ENCODE results near the gene TGFBR2. TPM values are rescaled to one million over a fixed set of nuclear protein-coding genes. Genes with fewer than 3 reads are reported as not detected.
"Not testable (repeated sequence)": the region's sequence is repeated elsewhere in the genome, so short reads cannot be mapped to it uniquely, and the experiment has no call there.

The TGFBR2 gene
- total RNA-seq, 2 experiments from 2014 or later, result 74.4 to 77.8 TPM

DNA sequence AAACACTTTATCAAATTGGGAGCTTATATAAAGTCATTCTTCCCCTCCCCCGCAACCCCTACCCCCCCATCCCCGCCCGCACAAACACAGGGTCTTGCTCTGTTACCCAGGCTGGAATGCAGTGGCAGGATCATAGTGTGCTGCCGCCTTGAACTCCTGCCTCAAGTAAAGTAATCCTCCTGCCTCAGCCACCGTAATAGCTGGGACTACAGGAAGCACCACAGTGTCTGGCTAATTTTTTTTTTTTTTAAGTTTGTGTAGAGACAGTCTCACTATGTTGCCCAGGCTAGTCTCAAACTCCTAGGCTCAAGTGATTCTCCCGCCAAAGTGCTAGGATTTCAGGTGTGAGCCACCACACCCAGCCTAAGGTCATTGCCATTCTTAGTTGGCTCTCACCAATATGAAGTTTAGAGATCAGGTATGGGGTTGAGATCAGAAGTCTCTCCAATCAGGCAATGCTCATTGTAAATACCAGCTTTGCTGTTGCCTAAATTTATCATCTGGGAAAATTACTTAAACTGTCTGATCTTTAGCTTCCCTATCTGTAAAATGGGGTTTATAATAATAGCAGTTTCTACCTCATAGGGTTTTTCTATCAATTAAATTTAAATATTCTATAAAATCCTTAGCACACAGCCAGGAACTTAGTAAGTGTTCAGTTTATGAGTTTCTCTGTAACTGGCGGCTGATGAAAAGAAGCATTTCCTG lies 60.3 kb downstream of the TGFBR2 start:
- POLR2A ChIA-PET, result interaction anchor here (0.5 to 0.6 kb wide), 2 partner anchors 10 to 50 kb away, joined by 3 to 6 read pairs; no protein-coding TSS in a partner anchor
- H3K36me3 Mint-ChIP-seq (ENCODE audit: low read depth), result peaks cover 82% of the 10 kb centered on the region

GRCh38 chr3:30667280-30667651 lies 60.9 kb downstream of the TGFBR2 start:
- Mint-ChIP-seq H3K9me3 (no peaks in the 10 kb centered on the region), H3K27ac (peak overlapping the region; percentile 89), H3K36me3 (ENCODE audit: low read depth) (peaks cover 82% of the 10 kb centered on the region), H3K27me3 (no peaks in the 10 kb centered on the region), H3K4me1 (peaks cover 96% of the 10 kb centered on the region), H3K4me3 (peak overlapping the region; percentile 9)
- ChIA-PET POLR2A (interaction anchor here (0.6 kb wide), 1 partner anchor 50 kb away, joined by 6 read pairs; no protein-coding TSS in a partner anchor), CTCF (interaction anchor here (1.1 to 2.0 kb wide), 5 partner anchors 10 to 61 kb away, joined by 3 to 6 read pairs (median 4); partner anchors contain the start of gene TGFBR2)
- peak; percentile 67 for DNase-seq

More for the DNA sequence above, 60.3 kb downstream of the TGFBR2 start:
- Mint-ChIP-seq H3K9me3 (no peaks in the 10 kb centered on the region), H3K4me1 (peaks cover 96% of the 10 kb centered on the region), H3K4me3 (peak overlapping the region; percentile 20), H3K27ac (peak overlapping the region; percentile 89), H3K27me3 (no peaks in the 10 kb centered on the region)
- CTCF ChIA-PET, result interaction anchor here (0.6 to 2.0 kb wide), 5 partner anchors 10 to 579 kb away, joined by 3 to 6 read pairs (median 3); partner anchors contain the start of gene TGFBR2
- no peak for DNase-seq

DNA sequence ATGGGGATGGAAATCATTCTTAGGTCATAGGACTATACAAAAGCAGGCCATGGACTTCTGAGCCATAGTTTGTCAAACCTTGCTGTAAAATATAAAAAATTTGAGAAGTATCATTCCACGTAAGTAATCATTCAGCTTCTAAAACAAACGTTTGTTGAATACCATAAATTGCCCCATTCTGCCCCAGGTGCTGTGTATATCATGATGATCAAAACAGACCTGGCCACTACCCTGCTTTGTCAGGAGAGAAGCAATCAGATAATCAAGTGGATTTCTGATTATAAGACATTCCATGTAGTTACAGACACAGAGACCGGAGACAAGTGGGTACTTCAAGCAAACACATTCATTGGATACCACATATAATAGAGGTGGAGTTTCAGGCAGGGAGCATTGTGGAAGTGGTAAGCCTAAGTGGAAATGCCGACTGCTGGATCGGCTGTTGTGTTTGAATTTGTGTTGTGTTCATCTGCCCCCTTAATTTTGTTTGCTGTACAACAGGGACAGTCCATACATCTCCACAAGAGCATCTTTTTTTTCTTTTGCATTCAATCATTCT lies 61.7 kb downstream of the TGFBR2 start:
- POLR2A ChIA-PET, result no interaction called here
- peak overlapping the region; percentile 81 for H3K27ac Mint-ChIP-seq
- H3K9me3 Mint-ChIP-seq, result no peaks in the 10 kb centered on the region
- H3K4me1 Mint-ChIP-seq, result peaks cover 96% of the 10 kb centered on the region
- peaks cover 82% of the 10 kb centered on the region for H3K36me3 Mint-ChIP-seq (ENCODE audit: low read depth)
- no peaks in the 10 kb centered on the region for H3K27me3 Mint-ChIP-seq
- CTCF ChIA-PET, result interaction anchor here (1.1 to 1.6 kb wide), 3 partner anchors 9 to 27 kb away, joined by 3 to 6 read pairs (median 4); no protein-coding TSS in a partner anchor
- H3K4me3 Mint-ChIP-seq, result no peak overlapping the region
- no peak for DNase-seq

DNA sequence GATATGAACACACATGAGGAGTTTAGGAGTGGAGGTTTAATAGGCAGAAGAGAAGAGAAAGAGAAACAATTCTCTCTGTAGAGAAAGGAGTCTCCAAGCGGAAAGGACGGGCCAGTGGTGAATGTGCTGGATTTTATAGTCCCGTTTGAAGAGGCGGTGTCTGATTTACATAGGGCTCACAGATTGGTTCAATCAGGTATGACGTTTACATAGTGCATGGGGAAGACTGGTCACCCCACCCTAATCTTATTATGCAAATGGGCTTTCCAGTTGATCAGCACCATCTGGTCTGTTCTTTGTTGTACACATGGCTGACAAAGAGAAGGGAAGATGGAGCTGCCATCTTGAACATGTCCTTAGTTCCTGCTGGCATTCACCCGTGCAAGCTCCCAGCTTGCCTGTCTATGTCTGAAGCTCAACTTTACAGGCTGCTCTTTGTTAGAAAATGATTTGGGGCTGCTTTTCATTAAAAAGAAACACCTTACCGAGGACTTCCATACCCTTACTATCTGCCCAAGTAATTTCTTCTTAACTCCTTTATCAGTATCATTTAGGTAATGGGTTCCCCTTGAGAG lies 63.0 kb downstream of the TGFBR2 start:
- H3K4me3 Mint-ChIP-seq, POLR2A ChIA-PET: not testable (repeated sequence)
- CTCF ChIA-PET, result interaction anchor here (0.6 to 1.6 kb wide), 3 partner anchors 12 to 488 kb away, joined by 3 to 4 read pairs (median 3); no protein-coding TSS in a partner anchor

DNA sequence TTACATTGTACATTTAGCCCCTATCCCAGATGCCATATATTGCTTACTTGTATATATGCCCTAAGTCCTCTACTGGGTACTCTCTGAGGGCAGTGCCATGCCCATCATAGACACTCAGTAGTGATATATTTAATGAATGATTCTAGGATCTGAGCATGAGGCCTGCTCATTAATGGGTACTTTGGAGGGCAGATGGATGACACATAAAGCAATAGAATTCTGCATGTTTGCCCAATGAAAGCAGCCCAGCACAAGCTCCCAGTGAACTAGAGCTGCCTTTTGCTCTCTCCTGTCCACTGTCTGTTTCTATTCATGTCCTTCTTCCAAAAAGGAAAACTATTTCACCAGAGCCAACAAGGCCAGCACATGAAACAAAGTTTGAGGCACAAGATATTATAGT lies 63.9 kb downstream of the TGFBR2 start:
- no peak for DNase-seq
- ChIA-PET POLR2A (no interaction called here), CTCF (interaction anchor here (1.1 to 1.8 kb wide), 5 partner anchors 11 to 42 kb away, joined by 3 to 4 read pairs (median 3); no protein-coding TSS in a partner anchor)
- peak overlapping the region; percentile 20 for H3K27ac Mint-ChIP-seq
- H3K4me1 Mint-ChIP-seq, result peaks cover 96% of the 10 kb centered on the region
- H3K9me3 Mint-ChIP-seq, result no peaks in the 10 kb centered on the region
- no peaks in the 10 kb centered on the region for H3K27me3 Mint-ChIP-seq
- H3K36me3 Mint-ChIP-seq (ENCODE audit: low read depth), result peaks cover 81% of the 10 kb centered on the region
- H3K4me3 Mint-ChIP-seq, result no peak overlapping the region

More for the DNA sequence above, 63.0 kb downstream of the TGFBR2 start:
- Mint-ChIP-seq H3K27ac (peak overlapping the region; percentile 70), H3K36me3 (ENCODE audit: low read depth) (peaks cover 81% of the 10 kb centered on the region), H3K4me1 (peaks cover 96% of the 10 kb centered on the region)
- DNase-seq, H3K9me3 Mint-ChIP-seq, H3K27me3 Mint-ChIP-seq: not testable (repeated sequence)

DNA sequence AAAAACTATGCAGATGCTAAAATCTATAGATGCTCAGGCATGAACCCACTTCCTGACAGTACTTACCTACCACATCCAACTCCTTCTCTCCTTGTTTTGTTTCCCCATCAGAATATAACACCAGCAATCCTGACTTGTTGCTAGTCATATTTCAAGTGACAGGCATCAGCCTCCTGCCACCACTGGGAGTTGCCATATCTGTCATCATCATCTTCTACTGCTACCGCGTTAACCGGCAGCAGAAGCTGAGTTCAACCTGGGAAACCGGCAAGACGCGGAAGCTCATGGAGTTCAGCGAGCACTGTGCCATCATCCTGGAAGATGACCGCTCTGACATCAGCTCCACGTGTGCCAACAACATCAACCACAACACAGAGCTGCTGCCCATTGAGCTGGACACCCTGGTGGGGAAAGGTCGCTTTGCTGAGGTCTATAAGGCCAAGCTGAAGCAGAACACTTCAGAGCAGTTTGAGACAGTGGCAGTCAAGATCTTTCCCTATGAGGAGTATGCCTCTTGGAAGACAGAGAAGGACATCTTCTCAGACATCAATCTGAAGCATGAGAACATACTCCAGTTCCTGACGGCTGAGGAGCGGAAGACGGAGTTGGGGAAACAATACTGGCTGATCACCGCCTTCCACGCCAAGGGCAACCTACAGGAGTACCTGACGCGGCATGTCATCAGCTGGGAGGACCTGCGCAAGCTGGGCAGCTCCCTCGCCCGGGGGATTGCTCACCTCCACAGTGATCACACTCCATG lies 65.3 kb downstream of the TGFBR2 start:
- peak overlapping the region; percentile 62 for H3K27ac Mint-ChIP-seq
- peaks cover 89% of the 10 kb centered on the region for H3K36me3 Mint-ChIP-seq (ENCODE audit: low read depth)
- H3K4me3 Mint-ChIP-seq, result peak overlapping the region; percentile 35
- ChIA-PET POLR2A (no interaction called here), CTCF (interaction anchor here (0.8 to 1.8 kb wide), 5 partner anchors 8 to 43 kb away, joined by 3 to 4 read pairs (median 3); no protein-coding TSS in a partner anchor)
- peaks cover 96% of the 10 kb centered on the region for H3K4me1 Mint-ChIP-seq
- no peak for DNase-seq
- no peaks in the 10 kb centered on the region for H3K27me3 Mint-ChIP-seq
- H3K9me3 Mint-ChIP-seq, result peaks cover 2% of the 10 kb centered on the region

DNA sequence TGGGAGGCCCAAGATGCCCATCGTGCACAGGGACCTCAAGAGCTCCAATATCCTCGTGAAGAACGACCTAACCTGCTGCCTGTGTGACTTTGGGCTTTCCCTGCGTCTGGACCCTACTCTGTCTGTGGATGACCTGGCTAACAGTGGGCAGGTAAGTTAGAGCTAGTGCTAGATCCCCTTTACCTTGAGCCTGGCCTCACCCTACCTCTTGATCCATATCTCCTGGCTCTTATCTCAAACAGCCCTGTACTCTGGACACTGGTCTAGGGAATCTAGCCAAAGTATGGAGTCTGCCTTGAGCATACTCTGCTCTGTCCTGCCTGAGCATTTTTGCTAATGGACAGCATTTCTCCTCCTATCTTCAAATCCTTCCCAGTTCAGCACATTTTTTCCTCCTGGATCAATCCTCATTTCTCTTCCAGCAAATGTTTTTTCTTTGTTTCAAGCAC lies 65.9 kb downstream of the TGFBR2 start:
- POLR2A ChIA-PET, result no interaction called here

GRCh38 chr3:30672959-30673358 lies 66.6 kb downstream of the TGFBR2 start:
- peaks cover 98% of the 10 kb centered on the region for H3K36me3 Mint-ChIP-seq (ENCODE audit: low read depth)
- peak overlapping the region; percentile 35 for H3K4me3 Mint-ChIP-seq
- ChIA-PET CTCF (no interaction called here), POLR2A (no interaction called here)
- H3K27me3 Mint-ChIP-seq, result no peaks in the 10 kb centered on the region
- peaks cover 98% of the 10 kb centered on the region for H3K4me1 Mint-ChIP-seq
- H3K27ac Mint-ChIP-seq, result peak overlapping the region; percentile 68
- no peak for DNase-seq
- peaks cover 9% of the 10 kb centered on the region for H3K9me3 Mint-ChIP-seq

More for the DNA sequence above, 65.9 kb downstream of the TGFBR2 start:
- DNase-seq, result no peak
- Mint-ChIP-seq H3K4me3 (peak overlapping the region; percentile 35), H3K27ac (peak overlapping the region; percentile 68), H3K36me3 (ENCODE audit: low read depth) (peaks cover 94% of the 10 kb centered on the region), H3K9me3 (peaks cover 5% of the 10 kb centered on the region), H3K4me1 (peaks cover 96% of the 10 kb centered on the region), H3K27me3 (no peaks in the 10 kb centered on the region)
- CTCF ChIA-PET, result interaction anchor here (0.8 to 1.2 kb wide), 2 partner anchors 9 to 13 kb away, joined by 3 read pairs; no protein-coding TSS in a partner anchor

GRCh38 chr3:30673425-30674341 lies 67.3 kb downstream of the TGFBR2 start:
- peaks cover 9% of the 10 kb centered on the region for H3K9me3 Mint-ChIP-seq
- POLR2A ChIA-PET, result interaction anchor here (0.7 kb wide), 1 partner anchor 13 kb away, joined by 4 read pairs; no protein-coding TSS in a partner anchor
- peaks cover 95% of the 10 kb centered on the region for H3K36me3 Mint-ChIP-seq (ENCODE audit: low read depth)
- H3K4me1 Mint-ChIP-seq, result peaks cover 93% of the 10 kb centered on the region
- no peaks in the 10 kb centered on the region for H3K27me3 Mint-ChIP-seq
- CTCF ChIA-PET, result interaction anchor here (0.6 to 1.2 kb wide), 3 partner anchors 20 to 1661 kb away, joined by 3 read pairs; no protein-coding TSS in a partner anchor
- peak overlapping the region; percentile 76 for H3K27ac Mint-ChIP-seq
- peak overlapping the region; percentile 37 for H3K4me3 Mint-ChIP-seq
- no peak for DNase-seq

- H3K27me3 Mint-ChIP-seq, result no peaks in the 10 kb centered on the region
- H3K4me1 Mint-ChIP-seq, result peaks cover 92% of the 10 kb centered on the region
- peaks cover 9% of the 10 kb centered on the region for H3K9me3 Mint-ChIP-seq
- peaks cover 93% of the 10 kb centered on the region for H3K36me3 Mint-ChIP-seq (ENCODE audit: low read depth)
- POLR2A ChIA-PET, result no interaction called here
- H3K4me3 Mint-ChIP-seq, result peak overlapping the region; percentile 24
- no peak for DNase-seq
- CTCF ChIA-PET, result no interaction called here
- H3K27ac Mint-ChIP-seq, result peak overlapping the region; percentile 72
These were observed 68.6 kb downstream of the TGFBR2 start for GRCh38 chr3:30675006-30675405.

- ChIA-PET CTCF (no interaction called here), POLR2A (no interaction called here)
- peaks cover 92% of the 10 kb centered on the region for H3K4me1 Mint-ChIP-seq
- no peaks in the 10 kb centered on the region for H3K27me3 Mint-ChIP-seq
- H3K27ac Mint-ChIP-seq, result peak overlapping the region; percentile 38
- H3K36me3 Mint-ChIP-seq (ENCODE audit: low read depth), result peaks cover 90% of the 10 kb centered on the region
- H3K4me3 Mint-ChIP-seq, result no peak overlapping the region
- no peak for DNase-seq
- peaks cover 9% of the 10 kb centered on the region for H3K9me3 Mint-ChIP-seq
These were observed 69.4 kb downstream of the TGFBR2 start for GRCh38 chr3:30675774-30676173.
